GM21528 (cell line): ENCODE results near the gene SGMS1.
A peak's percentile ranks its signal among the peaks of the same experiment; 100 is the strongest.
"Not testable (repeated sequence)": the region's sequence is repeated elsewhere in the genome, so short reads cannot be mapped to it uniquely, and the experiment has no call there.

Source experiments
- ATAC-seq: cut with Tn5 transposase; IDR thresholded peaks from one replicate; pipeline ENCODE4 v1.9.1; 2021; ENCODE audit warnings: mild to moderate bottlenecking, moderate library complexity; ENCODE audit not compliant: unreplicated experiment, low FRiP score

SGMS1 gene

DNA sequence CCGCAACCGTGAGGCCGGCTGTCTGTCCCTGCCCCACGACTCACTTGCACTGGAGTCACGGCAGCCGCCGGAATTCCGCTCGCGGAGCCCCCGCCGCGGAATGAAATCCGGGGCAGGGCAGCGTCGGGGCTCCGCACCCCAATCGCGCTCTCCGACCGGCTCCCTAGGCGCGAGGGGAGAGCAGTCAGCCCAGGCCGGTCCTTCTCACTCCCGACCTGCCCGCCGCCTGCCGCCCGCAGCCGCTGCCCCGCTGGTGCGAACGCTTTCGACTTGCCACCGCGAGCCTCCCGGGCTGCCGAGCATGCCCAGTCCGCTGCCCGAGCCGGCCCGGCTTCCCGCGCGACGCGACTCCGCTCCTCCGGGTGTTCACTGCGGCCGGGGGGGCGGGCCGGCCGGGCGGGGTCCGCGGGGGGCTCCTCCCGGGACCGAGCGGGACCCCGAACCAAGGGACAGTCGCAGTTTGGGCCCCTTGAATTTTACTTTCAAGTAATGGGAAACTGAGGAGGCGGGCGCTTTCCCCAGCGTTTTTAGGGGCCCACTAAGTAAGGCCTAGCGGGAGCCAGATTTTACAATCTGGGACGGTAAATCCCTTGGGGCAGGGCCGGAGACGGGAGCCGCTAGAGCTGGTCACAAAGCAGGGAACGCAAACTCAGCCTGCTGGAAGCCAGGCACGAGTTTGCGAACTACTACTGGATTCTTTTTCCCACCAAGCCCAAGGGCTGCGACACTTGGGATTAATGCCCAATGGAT lies at the start of gene SGMS1:
TSS of gene SGMS1 (minus strand) at position 294 of the 750 bp plus-strand sequence. CDS start 279,842 bp downstream, outside the sequence.
- peak; percentile 26 for ATAC-seq

- ATAC-seq, result not testable (repeated sequence)
These were observed 48.4 kb upstream of the SGMS1 start for GRCh38 chr10:50672152-50672551.

GRCh38 chr10:50671645-50672044 lies 47.9 kb upstream of the SGMS1 start:
- ATAC-seq, result not testable (repeated sequence)

GRCh38 chr10:50669957-50670356 lies 46.2 kb upstream of the SGMS1 start:
- ATAC-seq, result not testable (repeated sequence)

DNA sequence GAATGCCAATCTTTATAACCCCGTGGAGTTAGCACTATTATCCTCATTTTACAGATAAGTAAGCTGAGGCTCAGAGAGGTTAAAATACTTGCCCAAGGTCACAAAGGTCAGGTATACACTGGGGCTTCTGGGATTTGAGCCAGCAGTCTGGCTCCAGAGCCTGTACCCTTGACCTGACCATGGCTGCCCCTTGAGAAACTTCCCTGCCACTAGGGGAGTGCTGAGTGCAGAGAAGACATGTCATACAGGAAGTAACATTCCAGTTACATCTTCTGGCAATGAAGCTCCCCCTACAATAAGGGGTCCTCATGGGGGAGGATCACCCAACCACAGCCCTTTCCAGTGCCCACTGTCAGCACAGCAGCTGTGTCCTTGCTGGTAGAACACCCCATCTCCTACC lies 43.6 kb upstream of the SGMS1 start:
- ATAC-seq, result not testable (repeated sequence)

DNA sequence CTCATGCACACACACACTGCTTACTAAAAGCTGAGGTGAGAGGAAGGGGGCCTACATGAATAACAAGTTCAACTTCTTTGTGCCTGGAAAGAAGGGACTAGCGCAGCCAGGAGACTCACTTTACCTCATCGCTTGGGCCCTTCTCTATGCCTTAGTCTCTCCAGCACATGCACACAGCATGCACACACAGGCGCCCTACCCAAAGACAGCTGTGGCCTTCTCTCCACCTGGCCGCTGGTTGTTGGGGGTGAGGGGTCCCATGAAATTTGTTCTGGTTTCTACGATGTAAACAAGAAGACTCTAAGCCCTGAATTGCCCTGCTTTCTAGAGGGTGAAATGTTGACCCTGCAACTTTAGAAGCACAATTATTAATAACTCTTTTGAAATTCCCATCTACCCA lies 38.7 kb upstream of the SGMS1 start:
- ATAC-seq, result not testable (repeated sequence)

DNA sequence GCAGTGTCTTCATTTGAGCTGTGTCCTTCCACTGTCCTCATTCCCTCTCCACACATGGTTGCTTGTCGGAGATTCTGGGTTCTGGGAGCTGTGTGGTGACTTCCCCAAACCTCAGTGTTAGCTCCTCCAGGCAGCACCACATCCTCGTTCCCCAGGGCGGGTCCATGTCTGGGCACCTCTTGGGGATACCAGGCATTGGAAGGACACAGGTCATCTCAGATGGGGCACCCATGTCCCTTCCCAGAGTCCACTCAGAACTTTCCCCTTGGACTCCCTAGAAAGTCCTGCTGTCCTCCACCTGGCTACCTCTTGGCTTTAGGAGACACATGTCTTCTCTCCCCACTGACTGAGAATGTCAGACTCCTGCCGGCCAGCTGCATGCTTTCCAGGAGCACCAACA lies 37.8 kb upstream of the SGMS1 start:
- not testable (repeated sequence) for ATAC-seq

GRCh38 chr10:50659865-50660730 lies 36.3 kb upstream of the SGMS1 start:
- ATAC-seq, result peak; percentile 76

DNA sequence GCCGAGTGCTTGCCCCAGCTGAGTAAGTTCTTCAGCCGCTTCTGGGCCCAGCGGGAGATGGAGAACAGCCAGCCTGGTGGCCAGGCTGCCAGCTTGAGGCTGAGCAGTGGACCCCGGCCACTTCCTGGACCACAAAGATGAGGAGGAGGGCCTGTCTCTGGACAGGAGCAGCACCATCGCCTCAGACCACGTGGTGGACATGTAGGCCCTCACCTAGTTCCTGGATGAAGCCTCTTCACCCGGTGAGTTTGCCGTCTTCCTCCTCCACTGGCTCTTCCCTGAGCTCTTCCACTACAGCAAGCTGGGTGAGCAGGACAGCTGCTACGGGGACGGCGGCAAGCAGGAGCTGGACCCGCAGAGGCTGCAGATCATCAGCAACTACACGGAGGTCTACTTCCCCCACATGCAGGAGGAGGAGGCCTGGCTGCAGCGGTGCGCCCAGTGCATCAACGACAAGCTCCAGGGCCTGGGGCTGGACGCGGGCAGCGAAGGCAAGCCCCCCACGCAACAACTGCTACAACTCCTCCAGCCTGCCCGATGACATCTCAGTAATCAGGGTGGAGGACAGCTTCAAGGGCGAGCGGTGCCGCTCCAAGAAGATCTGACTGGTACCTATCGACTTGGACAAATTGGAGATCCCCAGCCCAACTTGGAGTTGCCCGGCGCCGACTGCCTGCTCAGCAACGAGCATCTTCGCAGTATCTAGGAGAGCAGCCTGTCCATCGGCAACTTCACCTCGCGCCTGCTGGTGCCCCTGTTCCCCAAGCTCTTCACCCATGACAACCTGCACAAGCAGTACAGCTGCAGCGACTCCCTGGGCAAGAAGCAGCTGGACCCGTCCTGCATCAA lies 35.5 kb upstream of the SGMS1 start:
- ATAC-seq, result not testable (repeated sequence)

DNA sequence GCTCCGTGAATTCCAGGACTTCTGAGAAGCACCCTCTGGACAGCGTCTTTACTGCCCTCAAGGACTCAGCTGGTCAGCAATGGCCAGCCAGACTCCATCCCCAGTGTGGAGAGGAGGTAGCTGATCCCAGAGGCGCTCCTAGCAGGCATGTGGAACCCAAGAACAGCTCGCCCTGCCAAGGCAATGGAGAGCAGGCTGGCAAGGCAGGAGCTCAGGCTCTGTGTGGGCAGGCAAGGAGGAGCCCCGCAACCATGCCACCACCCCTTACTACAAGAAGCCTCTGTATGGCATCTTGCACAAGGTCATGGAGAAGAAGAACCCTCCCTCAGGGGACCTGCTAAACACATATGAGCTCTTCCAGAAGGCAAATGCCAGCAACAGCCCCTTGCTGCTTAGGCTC lies 34.4 kb upstream of the SGMS1 start:
- no peak for ATAC-seq

DNA sequence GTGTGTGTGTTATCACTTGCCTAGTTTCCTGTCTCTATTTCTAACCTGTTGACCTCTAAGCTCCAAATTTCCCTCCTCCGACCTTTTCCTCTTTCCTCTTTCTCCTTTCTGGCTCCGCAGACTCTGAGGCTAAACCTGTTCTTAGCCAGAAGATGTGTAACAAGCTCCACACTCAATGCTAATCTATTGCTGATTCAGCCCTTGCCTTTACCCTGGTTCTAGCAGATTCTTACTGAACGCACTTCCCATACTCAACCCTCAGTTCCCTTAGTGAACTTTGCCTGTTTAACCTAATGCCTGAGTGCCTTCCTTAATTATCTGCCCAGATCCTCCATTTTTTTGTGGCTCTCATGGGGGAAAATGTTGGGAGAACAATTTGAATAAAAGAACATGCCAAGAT lies 30.0 kb upstream of the SGMS1 start:
- ATAC-seq, result no peak

- ATAC-seq, result no peak
These were observed 29.4 kb upstream of the SGMS1 start for GRCh38 chr10:50653142-50653541.

- no peak for ATAC-seq
These were observed 28.1 kb upstream of the SGMS1 start for GRCh38 chr10:50651808-50652207.

GRCh38 chr10:50650481-50650880 lies 26.7 kb upstream of the SGMS1 start:
- ATAC-seq, result no peak

GRCh38 chr10:50648935-50649227 lies 25.1 kb upstream of the SGMS1 start:
- ATAC-seq, result no peak

- peak; percentile 85 for ATAC-seq
These were observed 24.6 kb upstream of the SGMS1 start for GRCh38 chr10:50648089-50648934.

- ATAC-seq, result not testable (repeated sequence)
These were observed 23.6 kb upstream of the SGMS1 start for GRCh38 chr10:50647350-50647749.

DNA sequence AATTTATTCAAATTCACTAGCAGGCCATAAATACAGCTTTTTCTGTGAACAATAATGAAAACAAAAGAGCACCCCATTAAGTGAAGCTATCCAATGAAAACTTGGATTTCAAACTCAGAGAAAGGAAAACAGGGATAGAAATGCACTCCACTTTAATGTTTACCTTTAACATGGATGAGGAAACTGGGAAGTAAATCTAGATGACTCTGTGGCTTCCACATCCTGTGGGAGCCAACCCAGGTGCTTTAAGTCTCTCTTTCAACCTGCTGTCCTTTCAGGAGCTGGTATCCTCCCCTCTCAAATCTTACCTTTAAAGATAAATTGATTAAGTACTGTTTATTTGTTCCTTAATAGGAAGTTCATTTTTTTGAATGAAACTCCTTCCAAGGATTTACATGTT lies 21.5 kb upstream of the SGMS1 start:
- no peak for ATAC-seq

DNA sequence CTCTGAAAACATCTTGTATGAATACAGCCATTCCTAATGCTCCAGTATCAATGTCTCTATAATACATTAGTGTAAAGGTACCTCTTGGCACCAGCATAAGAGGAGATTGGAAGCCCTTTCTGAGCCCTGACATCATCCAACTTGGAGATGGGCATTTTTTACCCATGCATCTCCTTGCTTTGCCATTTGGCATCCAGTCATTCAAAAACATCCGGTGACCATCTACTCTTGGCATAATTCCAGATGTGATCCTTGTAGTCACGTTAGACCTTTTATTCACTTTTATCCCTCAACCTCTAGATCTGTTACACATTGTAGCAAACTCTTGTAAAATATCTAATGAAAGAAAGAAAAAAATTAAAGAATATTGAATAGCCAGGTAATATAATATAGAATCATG lies 17.9 kb upstream of the SGMS1 start:
- ATAC-seq, result no peak

DNA sequence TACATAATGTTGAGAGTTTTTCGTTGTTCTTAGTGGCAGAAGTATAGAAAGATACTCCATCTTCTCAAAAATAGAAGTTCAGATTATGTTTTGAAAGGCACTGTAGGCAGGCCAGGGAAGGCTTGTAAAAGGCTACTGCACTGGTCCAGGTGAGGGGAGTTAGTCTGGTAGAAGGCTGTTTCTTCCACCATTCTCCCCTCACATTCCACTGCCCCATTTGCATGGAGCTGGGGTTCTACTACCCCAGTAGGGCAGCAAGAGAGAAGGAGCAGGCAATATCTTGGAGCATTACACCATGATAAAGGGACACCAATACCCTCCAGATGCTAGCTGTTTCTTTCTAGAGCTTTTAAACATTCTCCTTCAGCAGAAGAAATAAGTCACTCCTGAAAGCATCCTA lies 16.5 kb upstream of the SGMS1 start:
- ATAC-seq, result no peak
